HCT116 (cell line): Measurements from ENCODE around the gene PCDHGA9. TPM values are rescaled to one million over a fixed set of nuclear protein-coding genes. Genes with fewer than 3 reads are reported as not detected.
"Not testable (repeated sequence)": the region's sequence is repeated elsewhere in the genome, so short reads cannot be mapped to it uniquely, and the experiment has no call there.

Experiments used
- ATAC-seq: fragments of 200-7000 bp; cut with Tn5 transposase; 2 replicates; pipeline ENCODE4 v1.9.1; 2020; ENCODE audit warnings: mild to moderate bottlenecking, moderate library complexity
- BruUV-seq: library from RNA; stranded (reverse); fragments of 400-500 nt; replicated peaks from 2 replicates; lab custom pipeline; 2021; lab: Mats Ljungman, UMichigan
- CTCF ChIA-PET: fragments of 300-600 bp; sonication (Branson Sonifier 250); formaldehyde crosslinking; loops from one replicate; lab custom pipeline; 2021; ENCODE audit warnings: antibody characterized with exemption; lab: Charles Lee
- POLR2A ChIA-PET: fragments of 300-600, 350-600 bp; sonication (Branson Sonifier 250); formaldehyde crosslinking; loops from one replicate; lab custom pipeline; 2021; ENCODE audit warnings: antibody characterized with exemption; lab: Charles Lee
- RAD21 ChIA-PET, 2 experiments: fragments of 300-600 bp; sonication (Branson Sonifier 250); formaldehyde crosslinking; loops; one replicate each; lab custom pipeline; 2023; ENCODE audit warnings: low total read pairs in 2 of 2; ENCODE audit not compliant: uncharacterized antibody in 2 of 2, unreplicated experiment in 2 of 2, low non-redundant PET in 1 of 2; lab: Charles Lee
- DNase-seq: peaks from one replicate; pipeline ENCODE4 v3.0.0-alpha.2; 2010; ENCODE audit warnings: low read depth, low spot score
- H2AFZ ChIP-seq: fragments of 200-600 bp; shearing (Covaris generic), sonication (generic); 2 replicates; pipeline ENCODE4 v1.6.1; 2017; ENCODE audit warnings: low read depth, mixed run types, mixed read lengths, antibody characterized with exemption, low read length; ENCODE audit not compliant: poor library complexity, severe bottlenecking
- H3K27ac ChIP-seq: 2 replicates; pipeline ENCODE4 v1.5.1; 2012; ENCODE audit warnings: low read depth, low read length
- H3K27me3 ChIP-seq: fragments of 200-600 bp; sonication (generic); 2 replicates; pipeline ENCODE4 v1.6.1; 2016; ENCODE audit warnings: mixed run types, low read length, mixed read lengths; ENCODE audit not compliant: insufficient read depth
- H3K36me3 ChIP-seq, 2 experiments: fragments of 200-500 bp in 1 of 2; fragments of 200-600 bp in 1 of 2; sonication (Bioruptor generic) in 1 of 2; sonication (generic) in 1 of 2; 2 replicates each; pipeline versions ENCODE4 v1.5.1 to v1.6.1; 2014 to 2016; ENCODE audit warnings: low read length in 2 of 2, inconsistent platforms in 1 of 2, mixed read lengths in 1 of 2, mixed run types in 1 of 2; ENCODE audit not compliant: insufficient read depth in 2 of 2, control insufficient read depth in 1 of 2
- H3K4me1 ChIP-seq, 2 experiments: fragments of 200-600 bp in 1 of 2; sonication (generic) in 1 of 2; 2 replicates each; pipeline versions ENCODE4 v1.5.1 to v1.6.1; 2012 to 2017; ENCODE audit warnings: low read length in 2 of 2, inconsistent platforms in 1 of 2, mild to moderate bottlenecking in 1 of 2, mixed read lengths in 1 of 2, mixed run types in 1 of 2, moderate library complexity in 1 of 2; ENCODE audit not compliant: insufficient read depth in 2 of 2, control insufficient read depth in 1 of 2
- H3K4me2 ChIP-seq: fragments of 200-600 bp; sonication (generic); 2 replicates; pipeline ENCODE4 v1.6.1; 2017; ENCODE audit warnings: mixed run types, low read length, mixed read lengths
- H3K4me3 ChIP-seq, 2 experiments: fragments of 200-600 bp in 1 of 2; sonication (generic) in 1 of 2; replicated peaks in 1 of 2; 2 replicates each; pipeline ENCODE4 v1.5.1; 2011 to 2016; ENCODE audit warnings: low read length in 2 of 2, control low read depth in 1 of 2, low read depth in 1 of 2, mild to moderate bottlenecking in 1 of 2, mixed read lengths in 1 of 2, mixed run types in 1 of 2
- H3K79me2 ChIP-seq: fragments of 200-600 bp; sonication (generic); 2 replicates; pipeline ENCODE4 v1.6.1; 2017; ENCODE audit warnings: mild to moderate bottlenecking, mixed run types, low read length, moderate library complexity, mixed read lengths; ENCODE audit not compliant: insufficient read depth
- H3K9ac ChIP-seq: fragments of 200-600 bp; sonication (generic); 2 replicates; pipeline ENCODE4 v1.6.1; 2016; ENCODE audit warnings: low read length, mixed read lengths
- H3K9me2 ChIP-seq: fragments of 200-600 bp; sonication (generic), shearing (Covaris generic); 2 replicates; pipeline ENCODE4 v1.6.1; 2017; ENCODE audit warnings: mixed run types, mild to moderate bottlenecking, moderate library complexity; ENCODE audit not compliant: insufficient read depth
- H3K9me3 ChIP-seq, 2 experiments: fragments of 200-500 bp in 1 of 2; fragments of 200-600 bp in 1 of 2; sonication (Bioruptor generic) in 1 of 2; sonication (generic) in 1 of 2; 2 replicates each; pipeline ENCODE4 v1.6.1; 2014 to 2017; ENCODE audit warnings: low read length in 2 of 2, mixed read lengths in 2 of 2, inconsistent platforms in 1 of 2, low read depth in 1 of 2, mild to moderate bottlenecking in 1 of 2, mixed run types in 1 of 2, moderate library complexity in 1 of 2; ENCODE audit not compliant: control insufficient read depth in 1 of 2, insufficient read depth in 1 of 2
- H4K20me1 ChIP-seq: fragments of 200-600 bp; sonication (generic), shearing (Covaris generic); 2 replicates; pipeline ENCODE4 v1.6.1; 2017; ENCODE audit warnings: mixed run types, mild to moderate bottlenecking, moderate library complexity; ENCODE audit not compliant: insufficient read depth
- ATF3 ChIP-seq: IDR thresholded peaks from 2 replicates; pipeline ENCODE4 v1.6.1; 2012
- CEBPB ChIP-seq: IDR thresholded peaks from 2 replicates; pipeline ENCODE4 v1.6.1; 2012; ENCODE audit warnings: low read depth
- EZH2 ChIP-seq: fragments of 200-600 bp; sonication (generic); IDR thresholded peaks from 2 replicates; pipeline ENCODE4 v1.6.1; 2017; ENCODE audit warnings: antibody characterized with exemption, mixed run types
- REST ChIP-seq: IDR thresholded peaks from 2 replicates; pipeline ENCODE4 v1.6.1; 2012; ENCODE audit warnings: low read depth
- SRF ChIP-seq: IDR thresholded peaks from 2 replicates; pipeline ENCODE4 v1.6.1; 2012; ENCODE audit warnings: low read depth
- TCF7L2 ChIP-seq: IDR thresholded peaks from 2 replicates; pipeline ENCODE4 v1.7.0; 2011; ENCODE audit warnings: borderline replicate concordance, inconsistent platforms; ENCODE audit not compliant: insufficient read depth, insufficient read length; ENCODE audit errors: extremely low read depth
- YY1 ChIP-seq: IDR thresholded peaks from 2 replicates; pipeline ENCODE4 v1.6.1; 2011; ENCODE audit warnings: low read length, low read depth, moderate library complexity, mild to moderate bottlenecking; ENCODE audit not compliant: insufficient replicate concordance; ENCODE audit errors: extremely low read depth
- ZBTB33 ChIP-seq: IDR thresholded peaks from 2 replicates; pipeline ENCODE4 v1.6.1; 2011; ENCODE audit warnings: mild to moderate bottlenecking, low read length, moderate library complexity; ENCODE audit not compliant: insufficient replicate concordance; ENCODE audit errors: extremely low read depth
- intact Hi-C: fragments of 100-400 bp; cut with micrococcal nuclease; formaldehyde crosslinking; loops from 2 replicates; pipeline ENCODE4 v1.10.0; 2022
- total RNA-seq: library from RNA; stranded (reverse); gene quantifications from one replicate; pipeline ENCODE4 v1.2.1, GENCODE V29; 2021; ENCODE audit not compliant: unreplicated experiment

The PCDHGA9 gene
- total RNA-seq, 1 experiment from 2014 or later: 0.34 TPM

- POLR2A ChIA-PET, H3K27me3 ChIP-seq, H3K4me3 ChIP-seq, H3K9me2 ChIP-seq, H3K79me2 ChIP-seq, H3K36me3 ChIP-seq, H3K9ac ChIP-seq, BruUV-seq, H2AFZ ChIP-seq, H4K20me1 ChIP-seq, H3K27ac ChIP-seq, H3K4me1 ChIP-seq, RAD21 ChIA-PET, H3K4me2 ChIP-seq, DNase-seq, ATAC-seq, intact Hi-C loops, H3K9me3 ChIP-seq: not testable (repeated sequence)
- CTCF ChIA-PET: interaction anchor here (1.3 kb wide), 1 partner anchor 15 kb away, joined by 4 read pairs; the partner anchor contains the start of gene PCDHGA10
Observed at GRCh38 chr5:141397756-141398551, 4.6 kb upstream of the PCDHGA9 start, which contains the start of gene PCDHGB5. Gene PCDHGB5, plus strand, starts transcription at chr5:141397947. Its CDS starts 181 bp downstream, at chr5:141398128.

GRCh38 chr5:141398608-141399007, 4.0 kb upstream of the PCDHGA9 start:
- DNase-seq (no peak), ATAC-seq (no peak)
- H3K4me2 ChIP-seq: no peak overlapping the region
- H3K9me3 ChIP-seq: no peaks in the 10 kb centered on the region; a peak in 1 of 4 replicates
- no peaks in the 10 kb centered on the region for H3K27me3 ChIP-seq
- no peaks in the 10 kb centered on the region for H3K36me3 ChIP-seq
- BruUV-seq: no TSS peak
- RAD21 ChIA-PET: no interaction called here
- CTCF ChIA-PET: no interaction called here
- POLR2A ChIA-PET: no interaction called here
- intact Hi-C loops: no loop called here
- no peak overlapping the region for H3K27ac ChIP-seq
- H3K9ac ChIP-seq: no peak overlapping the region
- H3K4me1 ChIP-seq: no peaks in the 10 kb centered on the region
- H3K9me2 ChIP-seq: no peaks in the 10 kb centered on the region
- TF ChIP-seq ATF3 (no peak), CEBPB (no peak), SRF (no peak), TCF7L2 (no peak), YY1 (no peak), EZH2 (no peak), ZBTB33 (no peak), REST (no peak)
- H2AFZ ChIP-seq: no peak overlapping the region
- H3K4me3 ChIP-seq: no peak overlapping the region
- no peaks in the 10 kb centered on the region for H3K79me2 ChIP-seq
- no peaks in the 10 kb centered on the region for H4K20me1 ChIP-seq
